ENCODE results near the gene PKIB. TPM values are rescaled to one million over a fixed set of nuclear protein-coding genes. Genes with fewer than 3 reads are reported as not detected.

PKIB gene
- total and polyA plus RNA-seq, 2 of the 4 experiments (the other 2 are of a cell fraction), result 6.3 to 13.1 TPM

DNA sequence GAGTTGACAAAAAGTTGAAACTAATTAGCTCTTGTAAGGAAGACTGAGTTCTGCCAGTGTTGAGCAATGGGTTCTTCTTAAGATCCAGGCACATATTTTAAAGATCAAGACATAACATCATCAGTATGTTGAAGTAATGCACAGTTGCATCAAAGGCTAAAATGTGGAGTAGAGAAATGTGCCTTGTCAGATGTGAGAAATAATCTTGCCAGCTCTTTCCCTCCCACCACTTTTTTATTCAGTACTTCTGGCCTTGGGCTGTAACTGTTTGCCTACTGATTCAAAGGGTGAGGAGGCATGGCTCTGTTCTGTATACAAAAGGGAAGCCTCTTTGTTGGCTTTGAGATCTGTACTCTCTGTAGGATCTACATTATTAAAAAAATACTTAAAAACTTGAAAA lies 13.1 kb downstream of the PKIB start:
- ChIA-PET CTCF (no interaction called here), POLR2A (ENCODE audit: unreplicated experiment) (no interaction called here)

More for the DNA sequence above, 13.1 kb downstream of the PKIB start:
- Histone ChIP-seq H3K23ac (ENCODE audit: low read depth, low read length) (no peak overlapping the region), H4K5ac (ENCODE audit: low read depth, low read length) (no peak overlapping the region), H3K27me3 (ENCODE audit: control insufficient read depth, insufficient read depth, low read length) (no peaks in the 10 kb centered on the region), H3K27ac (ENCODE audit: insufficient read depth, low read length) (no peak overlapping the region), H3K36me3 (ENCODE audit: control insufficient read depth, insufficient read depth, low read length) (no peaks in the 10 kb centered on the region), H3K4ac (ENCODE audit: low read depth, low read length) (no peak overlapping the region), H3K79me1 (ENCODE audit: low read depth in 1 of 2, low read length in 2 of 2) (no peaks in the 10 kb centered on the region), H3K4me1 (ENCODE audit: control insufficient read depth, insufficient read depth, low read length) (no peaks in the 10 kb centered on the region), H2AK5ac (ENCODE audit: low read depth, low read length) (no peak overlapping the region), H3K14ac (replicated peaks; ENCODE audit: low read depth, low read length) (no peak overlapping the region), H3K9me3 (ENCODE audit: control insufficient read depth, insufficient read depth, low read length) (no peaks in the 10 kb centered on the region), H4K20me1 (ENCODE audit: insufficient read depth, low read length) (no peaks in the 10 kb centered on the region), H3K9ac (ENCODE audit: low read depth, low read length) (no peak overlapping the region), H2BK5ac (ENCODE audit: low read depth, low read length, poor library complexity, severe bottlenecking) (no peak overlapping the region), H4K91ac (ENCODE audit: insufficient read depth, low read depth, low read length) (no peak overlapping the region), H3K18ac (ENCODE audit: low read depth, low read length) (no peak overlapping the region), H3K4me2 (ENCODE audit: low read depth, low read length) (no peak overlapping the region), H2BK120ac (ENCODE audit: low read depth, low read length) (no peak overlapping the region), H2AK9ac (replicated peaks; ENCODE audit: low read depth, low read length, poor library complexity) (no peak overlapping the region), H2BK20ac (ENCODE audit: low read depth, low read length) (no peak overlapping the region), H2BK15ac (ENCODE audit: low read depth, low read length) (no peak overlapping the region), H3K56ac (ENCODE audit: extremely low read depth, insufficient read depth, low read length) (no peak overlapping the region), H4K8ac (ENCODE audit: low read depth in 2 of 2, low read length in 2 of 2) (no peak overlapping the region), H2AFZ (replicated peaks; ENCODE audit: low read length, poor library complexity) (no peak overlapping the region), H3K4me3 (ENCODE audit: insufficient read depth, low read depth, low read length) (no peak overlapping the region), H3K9me1 (ENCODE audit: insufficient read depth, low read length) (no peaks in the 10 kb centered on the region)
- in situ Hi-C loops (cut with MboI; ENCODE audit: low sequenced_read_pairs), result no loop called here
- intact Hi-C loops (cut with micrococcal nuclease), result no loop called here
- no TSS peak for BruUV-seq (replicated peaks)
- no peak for ATAC-seq (ENCODE audit: low read depth)
- DNase-seq, result no peak
- TF ChIP-seq CHD1 (IDR thresholded peaks at IDR 0.05; ENCODE audit: low read depth, low read length), result no peak
- TF ChIP-seq RAD21 (IDR thresholded peaks at IDR 0.05; ENCODE audit: low read length), result no peak
- TF ChIP-seq, protein P1, sequence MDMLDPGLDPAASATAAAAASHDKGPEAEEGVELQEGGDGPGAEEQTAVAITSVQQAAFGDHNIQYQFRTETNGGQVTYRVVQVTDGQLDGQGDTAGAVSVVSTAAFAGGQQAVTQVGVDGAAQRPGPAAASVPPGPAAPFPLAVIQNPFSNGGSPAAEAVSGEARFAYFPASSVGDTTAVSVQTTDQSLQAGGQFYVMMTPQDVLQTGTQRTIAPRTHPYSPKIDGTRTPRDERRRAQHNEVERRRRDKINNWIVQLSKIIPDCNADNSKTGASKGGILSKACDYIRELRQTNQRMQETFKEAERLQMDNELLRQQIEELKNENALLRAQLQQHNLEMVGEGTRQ (IDR thresholded peaks at IDR 0.05; ENCODE audit: low read depth, low read length), result no peak
- no peak for TF ChIP-seq MAFK (IDR thresholded peaks at IDR 0.05; ENCODE audit: low read depth, low read length)
- TF ChIP-seq, protein P2, sequence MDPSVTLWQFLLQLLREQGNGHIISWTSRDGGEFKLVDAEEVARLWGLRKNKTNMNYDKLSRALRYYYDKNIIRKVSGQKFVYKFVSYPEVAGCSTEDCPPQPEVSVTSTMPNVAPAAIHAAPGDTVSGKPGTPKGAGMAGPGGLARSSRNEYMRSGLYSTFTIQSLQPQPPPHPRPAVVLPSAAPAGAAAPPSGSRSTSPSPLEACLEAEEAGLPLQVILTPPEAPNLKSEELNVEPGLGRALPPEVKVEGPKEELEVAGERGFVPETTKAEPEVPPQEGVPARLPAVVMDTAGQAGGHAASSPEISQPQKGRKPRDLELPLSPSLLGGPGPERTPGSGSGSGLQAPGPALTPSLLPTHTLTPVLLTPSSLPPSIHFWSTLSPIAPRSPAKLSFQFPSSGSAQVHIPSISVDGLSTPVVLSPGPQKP (IDR thresholded peaks at IDR 0.05; ENCODE audit: borderline replicate concordance, low read depth, low read length), result no peak
- TF ChIP-seq RFX5 (IDR thresholded peaks at IDR 0.05; ENCODE audit: low read depth, low read length), result no peak
- no peak for TF ChIP-seq NFE2L2 (IDR thresholded peaks at IDR 0.05; ENCODE audit: low read depth, low read length)
- TF ChIP-seq FOS (IDR thresholded peaks at IDR 0.05; ENCODE audit: low read depth, low read length), result no peak
- TF ChIP-seq RCOR1 (IDR thresholded peaks at IDR 0.05; ENCODE audit: insufficient replicate concordance, low read length), result no peak
- no peak for TF ChIP-seq BHLHE40 (IDR thresholded peaks at IDR 0.05; ENCODE audit: low read depth, low read length)
- no peak for TF ChIP-seq MAZ (IDR thresholded peaks at IDR 0.05; ENCODE audit: borderline replicate concordance, low read depth, low read length)
- TF ChIP-seq POLR2A (IDR thresholded peaks at IDR 0.05; ENCODE audit: low read depth, low read length), result no peak
- no peak for TF ChIP-seq MXI1 (IDR thresholded peaks at IDR 0.05; ENCODE audit: borderline replicate concordance, low read depth, low read length)
- TF ChIP-seq SMC3 (IDR thresholded peaks at IDR 0.05; ENCODE audit: low read depth, low read length), result no peak
- TF ChIP-seq, protein P3, sequence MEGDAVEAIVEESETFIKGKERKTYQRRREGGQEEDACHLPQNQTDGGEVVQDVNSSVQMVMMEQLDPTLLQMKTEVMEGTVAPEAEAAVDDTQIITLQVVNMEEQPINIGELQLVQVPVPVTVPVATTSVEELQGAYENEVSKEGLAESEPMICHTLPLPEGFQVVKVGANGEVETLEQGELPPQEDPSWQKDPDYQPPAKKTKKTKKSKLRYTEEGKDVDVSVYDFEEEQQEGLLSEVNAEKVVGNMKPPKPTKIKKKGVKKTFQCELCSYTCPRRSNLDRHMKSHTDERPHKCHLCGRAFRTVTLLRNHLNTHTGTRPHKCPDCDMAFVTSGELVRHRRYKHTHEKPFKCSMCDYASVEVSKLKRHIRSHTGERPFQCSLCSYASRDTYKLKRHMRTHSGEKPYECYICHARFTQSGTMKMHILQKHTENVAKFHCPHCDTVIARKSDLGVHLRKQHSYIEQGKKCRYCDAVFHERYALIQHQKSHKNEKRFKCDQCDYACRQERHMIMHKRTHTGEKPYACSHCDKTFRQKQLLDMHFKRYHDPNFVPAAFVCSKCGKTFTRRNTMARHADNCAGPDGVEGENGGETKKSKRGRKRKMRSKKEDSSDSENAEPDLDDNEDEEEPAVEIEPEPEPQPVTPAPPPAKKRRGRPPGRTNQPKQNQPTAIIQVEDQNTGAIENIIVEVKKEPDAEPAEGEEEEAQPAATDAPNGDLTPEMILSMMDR (conservative IDR thresholded peaks at IDR 0.05; ENCODE audit: low read depth, low read length), result no peak
- TF ChIP-seq CEBPB (IDR thresholded peaks at IDR 0.05; ENCODE audit: low read depth, low read length), result no peak
- dilution Hi-C loops (cut with HindIII; ENCODE audit: low sequenced_read_pairs, unreplicated experiment), result no loop called here

Measured in IMR-90 (cell line).